Activated naive CD8-positive, alpha-beta T cell (primary cell): Measurements from ENCODE around the gene FRA10AC1.

Experiments
- H3K27ac Mint-ChIP-seq: one replicate; pipeline ENCODE4 v1.8.0; 2021; ENCODE audit warnings: mixed read lengths
- H3K27me3 Mint-ChIP-seq: one replicate; pipeline ENCODE4 v1.8.0; 2021; ENCODE audit warnings: mixed read lengths
- H3K36me3 Mint-ChIP-seq: one replicate; pipeline ENCODE4 v1.8.0; 2021; ENCODE audit warnings: mixed read lengths
- H3K4me1 Mint-ChIP-seq: one replicate; pipeline ENCODE4 v1.8.0; 2021; ENCODE audit warnings: low read depth, mixed read lengths
- H3K4me3 Mint-ChIP-seq: one replicate; pipeline ENCODE4 v1.8.0; 2021; ENCODE audit warnings: mild to moderate bottlenecking, mixed read lengths
- H3K9me3 Mint-ChIP-seq: one replicate; pipeline ENCODE4 v1.8.0; 2021; ENCODE audit warnings: low read depth, mixed read lengths

The FRA10AC1 gene

GRCh38 chr10:93702210-93703001, at the start of gene FRA10AC1:
FRA10AC1 (minus strand) TSS chr10:93702592; CDS start chr10:93700106, 2,486 bp downstream.
- Mint-ChIP-seq H3K4me1 (peaks cover 37% of the 10 kb centered on the region), H3K27me3 (no peaks in the 10 kb centered on the region), H3K36me3 (no peaks in the 10 kb centered on the region), H3K4me3 (no peak within 1 kb of the TSS), H3K27ac (no peak within 1 kb of the TSS), H3K9me3 (no peaks in the 10 kb centered on the region)

- Mint-ChIP-seq H3K4me3 (peak overlapping the region; percentile 48), H3K27ac (no peak overlapping the region), H3K4me1 (peaks cover 10% of the 10 kb centered on the region), H3K9me3 (no peaks in the 10 kb centered on the region), H3K36me3 (no peaks in the 10 kb centered on the region), H3K27me3 (peaks cover 8% of the 10 kb centered on the region)
Observed at GRCh38 chr10:93751832-93752231, 49.4 kb upstream of the FRA10AC1 start.

- H3K27ac Mint-ChIP-seq, result no peak overlapping the region
- no peaks in the 10 kb centered on the region for H3K9me3 Mint-ChIP-seq
- H3K4me3 Mint-ChIP-seq, result no peak overlapping the region
- H3K36me3 Mint-ChIP-seq, result no peaks in the 10 kb centered on the region
- H3K4me1 Mint-ChIP-seq, result peaks cover 10% of the 10 kb centered on the region
- H3K27me3 Mint-ChIP-seq, result peaks cover 6% of the 10 kb centered on the region
Observed at GRCh38 chr10:93751124-93751523, 48.7 kb upstream of the FRA10AC1 start.

- peaks cover 10% of the 10 kb centered on the region for H3K4me1 Mint-ChIP-seq
- no peaks in the 10 kb centered on the region for H3K36me3 Mint-ChIP-seq
- peaks cover 2% of the 10 kb centered on the region for H3K27me3 Mint-ChIP-seq
- no peak overlapping the region for H3K27ac Mint-ChIP-seq
- H3K4me3 Mint-ChIP-seq, result no peak overlapping the region
- no peaks in the 10 kb centered on the region for H3K9me3 Mint-ChIP-seq
Observed at GRCh38 chr10:93749218-93749799, 46.9 kb upstream of the FRA10AC1 start.

GRCh38 chr10:93746844-93747284, 44.5 kb upstream of the FRA10AC1 start:
- peaks cover 2% of the 10 kb centered on the region for H3K27me3 Mint-ChIP-seq

GRCh38 chr10:93745408-93746065, 43.1 kb upstream of the FRA10AC1 start:
- Mint-ChIP-seq H3K9me3 (no peaks in the 10 kb centered on the region), H3K4me1 (no peaks in the 10 kb centered on the region), H3K36me3 (no peaks in the 10 kb centered on the region), H3K27ac (no peak overlapping the region), H3K4me3 (no peak overlapping the region), H3K27me3 (peaks cover 4% of the 10 kb centered on the region)

More at GRCh38 chr10:93746844-93747284, 44.5 kb upstream of the FRA10AC1 start:
- Mint-ChIP-seq H3K4me3 (no peak overlapping the region), H3K9me3 (no peaks in the 10 kb centered on the region), H3K4me1 (peaks cover 3% of the 10 kb centered on the region), H3K36me3 (no peaks in the 10 kb centered on the region), H3K27ac (no peak overlapping the region)

GRCh38 chr10:93742633-93743349, 40.4 kb upstream of the FRA10AC1 start:
- Mint-ChIP-seq H3K4me3 (no peak overlapping the region), H3K4me1 (no peaks in the 10 kb centered on the region), H3K27me3 (peaks cover 8% of the 10 kb centered on the region), H3K9me3 (no peaks in the 10 kb centered on the region), H3K27ac (no peak overlapping the region), H3K36me3 (no peaks in the 10 kb centered on the region)

- Mint-ChIP-seq H3K36me3 (no peaks in the 10 kb centered on the region), H3K4me1 (no peaks in the 10 kb centered on the region), H3K27me3 (peaks cover 10% of the 10 kb centered on the region), H3K4me3 (no peak overlapping the region), H3K27ac (no peak overlapping the region), H3K9me3 (no peaks in the 10 kb centered on the region)
Observed at GRCh38 chr10:93741367-93741766, 39.0 kb upstream of the FRA10AC1 start.

- Mint-ChIP-seq H3K4me1 (no peaks in the 10 kb centered on the region), H3K9me3 (no peaks in the 10 kb centered on the region), H3K4me3 (no peak overlapping the region), H3K27me3 (peaks cover 18% of the 10 kb centered on the region), H3K27ac (no peak overlapping the region), H3K36me3 (no peaks in the 10 kb centered on the region)
Observed at GRCh38 chr10:93726024-93726423, 23.6 kb upstream of the FRA10AC1 start.

- Mint-ChIP-seq H3K9me3 (no peaks in the 10 kb centered on the region), H3K27me3 (peaks cover 23% of the 10 kb centered on the region), H3K27ac (no peak overlapping the region), H3K4me1 (no peaks in the 10 kb centered on the region), H3K36me3 (no peaks in the 10 kb centered on the region), H3K4me3 (no peak overlapping the region)
Observed at GRCh38 chr10:93723153-93723552, 20.8 kb upstream of the FRA10AC1 start.

GRCh38 chr10:93722550-93722949, 20.2 kb upstream of the FRA10AC1 start:
- Mint-ChIP-seq H3K9me3 (no peaks in the 10 kb centered on the region), H3K4me1 (no peaks in the 10 kb centered on the region), H3K4me3 (no peak overlapping the region), H3K27ac (no peak overlapping the region), H3K27me3 (peaks cover 26% of the 10 kb centered on the region), H3K36me3 (no peaks in the 10 kb centered on the region)

GRCh38 chr10:93719901-93720300, 17.5 kb upstream of the FRA10AC1 start:
- H3K4me3 Mint-ChIP-seq, result no peak overlapping the region
- no peak overlapping the region for H3K27ac Mint-ChIP-seq
- H3K36me3 Mint-ChIP-seq, result no peaks in the 10 kb centered on the region
- no peaks in the 10 kb centered on the region for H3K4me1 Mint-ChIP-seq
- H3K9me3 Mint-ChIP-seq, result no peaks in the 10 kb centered on the region
- H3K27me3 Mint-ChIP-seq, result peaks cover 17% of the 10 kb centered on the region

GRCh38 chr10:93718937-93719725, 16.7 kb upstream of the FRA10AC1 start:
- Mint-ChIP-seq H3K27ac (no peak overlapping the region), H3K4me3 (no peak overlapping the region), H3K27me3 (peaks cover 16% of the 10 kb centered on the region), H3K9me3 (no peaks in the 10 kb centered on the region), H3K4me1 (no peaks in the 10 kb centered on the region), H3K36me3 (no peaks in the 10 kb centered on the region)

GRCh38 chr10:93716766-93717165, 14.4 kb upstream of the FRA10AC1 start:
- no peaks in the 10 kb centered on the region for H3K4me1 Mint-ChIP-seq
- no peak overlapping the region for H3K27ac Mint-ChIP-seq
- H3K36me3 Mint-ChIP-seq, result no peaks in the 10 kb centered on the region
- H3K27me3 Mint-ChIP-seq, result peaks cover 15% of the 10 kb centered on the region
- no peak overlapping the region for H3K4me3 Mint-ChIP-seq
- H3K9me3 Mint-ChIP-seq, result no peaks in the 10 kb centered on the region
